Smooth muscle cell (in vitro differentiated cells): ENCODE results near the gene SLC6A4. TPM values are rescaled to one million over a fixed set of nuclear protein-coding genes. Genes with fewer than 3 reads are reported as not detected.

Experiments
- DNase-seq: peaks from one replicate; lab custom pipeline; 2025; ENCODE audit not compliant: unreplicated experiment; lab: John Stamatoyannopoulos, UW
- H2AFZ ChIP-seq: fragments of 200-600 bp; sonication (generic); 2 replicates; pipeline ENCODE4 v1.6.0; 2016; ENCODE audit warnings: antibody characterized with exemption, low read depth, mild to moderate bottlenecking
- H3F3A ChIP-seq: fragments of 200-600 bp; sonication (generic); 2 replicates; pipeline ENCODE4 v1.6.0; 2017; ENCODE audit warnings: antibody characterized with exemption, low read depth
- H3K27ac ChIP-seq: fragments of 200-600 bp; sonication (generic); 2 replicates; pipeline ENCODE4 v1.5.1; 2016; ENCODE audit warnings: low read depth, mild to moderate bottlenecking
- H3K27me3 ChIP-seq: fragments of 200-600 bp; sonication (generic); 2 replicates; pipeline ENCODE4 v1.6.1; 2016; ENCODE audit warnings: low read depth, mild to moderate bottlenecking
- H3K36me3 ChIP-seq: fragments of 200-600 bp; sonication (generic); 2 replicates; pipeline ENCODE4 v1.5.1; 2016; ENCODE audit warnings: low read depth
- H3K4me1 ChIP-seq: fragments of 200-600 bp; sonication (generic); 2 replicates; pipeline ENCODE4 v1.5.1; 2016; ENCODE audit warnings: low read depth
- H3K4me2 ChIP-seq: fragments of 200-600 bp; sonication (generic); 2 replicates; pipeline ENCODE4 v1.6.0; 2016; ENCODE audit warnings: mild to moderate bottlenecking
- H3K4me3 ChIP-seq: fragments of 200-600 bp; sonication (generic); 2 replicates; pipeline ENCODE4 v1.5.1; 2016; ENCODE audit warnings: mild to moderate bottlenecking
- H3K79me2 ChIP-seq: fragments of 200-600 bp; sonication (generic); 2 replicates; pipeline ENCODE4 v1.6.0; 2016; ENCODE audit warnings: low read depth, mild to moderate bottlenecking
- H3K9ac ChIP-seq: fragments of 200-600 bp; sonication (generic); 2 replicates; pipeline ENCODE4 v1.6.0; 2016; ENCODE audit warnings: low read depth
- H3K9me3 ChIP-seq: fragments of 200-600 bp; sonication (generic); replicated peaks from 2 replicates; pipeline ENCODE4 v1.5.1; 2016; ENCODE audit warnings: low read depth
- H4K20me1 ChIP-seq: fragments of 200-600 bp; sonication (generic); 2 replicates; pipeline ENCODE4 v1.6.0; 2016; ENCODE audit warnings: low read depth
- WGBS: methylation state at CpG from one replicate; pipeline ENCODE4 v1.1.7; 2016; ENCODE audit warnings: low lambda C conversion rate; 5-methylcytosine and 5-hydroxymethylcytosine counted together
- polyA plus RNA-seq: library from polyadenylated mRNA; unstranded; fragments of >200 nt; fragmentation: Nextera tagmentation; extraction: Ambion mirVana; gene quantifications from 2 replicates; pipeline ENCODE4 v1.2.1, GENCODE V29; 2016
- total RNA-seq: library from RNA; depleted of rRNA; stranded (reverse); fragments of >200 nt; gene quantifications from 2 replicates; pipeline ENCODE4 v1.2.3, GENCODE V29; 2014
- TF ChIP-seq, protein P1 (sequence below): fragments of 200-600 bp; sonication (generic); IDR thresholded peaks from 2 replicates; pipeline ENCODE4 v1.5.1; 2017; ENCODE audit warnings: borderline replicate concordance, mild to moderate bottlenecking, antibody characterized with exemption; ENCODE audit not compliant: insufficient read depth, poor library complexity, severe bottlenecking

The SLC6A4 gene
- total and polyA plus RNA-seq, 2 experiments from 2014 or later: 0.11 to 0.49 TPM

DNA sequence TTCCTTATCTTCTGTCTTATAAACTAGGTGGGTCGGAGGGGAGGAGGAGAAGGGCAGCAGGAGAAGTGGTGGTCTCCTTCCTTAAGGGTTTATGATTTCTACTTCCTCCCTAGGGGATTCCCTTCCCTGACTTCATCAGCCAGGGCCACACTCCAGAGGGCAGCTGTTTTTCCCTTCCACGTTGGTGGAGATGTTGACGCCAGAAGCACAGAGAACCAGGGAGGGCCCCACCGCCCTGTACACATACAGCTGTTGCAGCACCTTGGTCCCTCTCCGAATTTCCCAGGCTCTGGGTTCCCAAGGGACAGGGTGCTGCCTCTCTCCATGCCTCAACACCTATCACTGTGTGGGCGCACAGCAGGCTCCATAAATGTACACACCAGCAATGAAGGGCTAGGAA, 5.6 kb upstream of the SLC6A4 start:
- Histone ChIP-seq H3K36me3 (no peaks in the 10 kb centered on the region), H3K27me3 (peaks cover 40% of the 10 kb centered on the region), H3K4me1 (no peaks in the 10 kb centered on the region), H3K9ac (no peak overlapping the region), H3F3A (no peaks in the 10 kb centered on the region), H2AFZ (no peak overlapping the region), H3K4me3 (no peak overlapping the region), H3K27ac (no peak overlapping the region), H3K79me2 (no peaks in the 10 kb centered on the region), H3K4me2 (no peak overlapping the region), H3K9me3 (no peaks in the 10 kb centered on the region), H4K20me1 (no peaks in the 10 kb centered on the region)
- DNase-seq: no peak
- TF ChIP-seq, protein P1, sequence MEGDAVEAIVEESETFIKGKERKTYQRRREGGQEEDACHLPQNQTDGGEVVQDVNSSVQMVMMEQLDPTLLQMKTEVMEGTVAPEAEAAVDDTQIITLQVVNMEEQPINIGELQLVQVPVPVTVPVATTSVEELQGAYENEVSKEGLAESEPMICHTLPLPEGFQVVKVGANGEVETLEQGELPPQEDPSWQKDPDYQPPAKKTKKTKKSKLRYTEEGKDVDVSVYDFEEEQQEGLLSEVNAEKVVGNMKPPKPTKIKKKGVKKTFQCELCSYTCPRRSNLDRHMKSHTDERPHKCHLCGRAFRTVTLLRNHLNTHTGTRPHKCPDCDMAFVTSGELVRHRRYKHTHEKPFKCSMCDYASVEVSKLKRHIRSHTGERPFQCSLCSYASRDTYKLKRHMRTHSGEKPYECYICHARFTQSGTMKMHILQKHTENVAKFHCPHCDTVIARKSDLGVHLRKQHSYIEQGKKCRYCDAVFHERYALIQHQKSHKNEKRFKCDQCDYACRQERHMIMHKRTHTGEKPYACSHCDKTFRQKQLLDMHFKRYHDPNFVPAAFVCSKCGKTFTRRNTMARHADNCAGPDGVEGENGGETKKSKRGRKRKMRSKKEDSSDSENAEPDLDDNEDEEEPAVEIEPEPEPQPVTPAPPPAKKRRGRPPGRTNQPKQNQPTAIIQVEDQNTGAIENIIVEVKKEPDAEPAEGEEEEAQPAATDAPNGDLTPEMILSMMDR: no peak
- WGBS: 97% methylated on average over 6 of the region's 6 CpGs

DNA sequence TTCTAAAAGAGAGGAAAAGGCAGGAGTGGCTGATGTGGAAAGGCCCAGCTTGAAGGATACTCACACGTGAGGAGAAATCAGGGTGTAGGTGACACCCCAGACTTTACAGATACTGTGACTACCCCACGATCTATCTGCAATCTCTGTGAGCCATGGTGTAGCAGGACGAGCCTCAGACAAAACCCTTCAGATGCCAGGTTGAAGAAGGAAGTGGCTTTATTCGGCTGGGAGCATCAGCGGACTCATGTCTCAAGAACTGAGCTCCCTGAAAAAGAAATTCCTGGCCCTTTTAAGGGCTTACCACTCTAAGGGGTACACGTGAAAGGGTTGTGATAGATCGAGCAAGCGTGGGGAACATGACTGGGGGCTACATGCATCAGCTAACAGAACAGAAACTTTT, 4.7 kb upstream of the SLC6A4 start:
- Histone ChIP-seq H3F3A (no peaks in the 10 kb centered on the region), H3K27me3 (peaks cover 49% of the 10 kb centered on the region), H3K36me3 (no peaks in the 10 kb centered on the region), H4K20me1 (no peaks in the 10 kb centered on the region), H3K27ac (no peak overlapping the region), H3K4me2 (no peak overlapping the region), H3K9me3 (no peaks in the 10 kb centered on the region), H2AFZ (no peak overlapping the region), H3K4me3 (no peak overlapping the region), H3K4me1 (peaks cover 8% of the 10 kb centered on the region), H3K9ac (no peak overlapping the region), H3K79me2 (no peaks in the 10 kb centered on the region)
- TF ChIP-seq, protein P1: no peak
- WGBS: 89% methylated on average over 8 of the region's 8 CpGs
- DNase-seq: no peak

DNA sequence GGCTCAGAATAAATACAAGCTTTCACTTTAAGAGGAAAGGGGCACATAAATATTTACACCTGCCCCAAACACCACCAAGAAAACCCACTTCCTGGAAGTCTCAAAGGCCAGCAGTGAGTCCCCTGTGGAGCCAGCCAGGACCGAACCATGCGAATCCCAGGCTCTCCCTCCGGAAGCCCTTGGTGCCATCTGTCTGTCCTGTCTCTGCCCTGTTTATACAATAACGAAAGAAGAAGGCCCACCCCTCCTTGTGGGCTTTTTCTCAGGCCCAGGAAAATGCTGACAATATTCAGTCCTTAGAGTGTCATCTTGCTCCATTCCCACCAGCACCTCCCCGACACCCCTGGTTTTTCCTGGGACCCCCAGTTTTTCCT, 3.6 kb upstream of the SLC6A4 start:
- no peaks in the 10 kb centered on the region for H3K79me2 ChIP-seq
- H3K27me3 ChIP-seq: peaks cover 60% of the 10 kb centered on the region
- H3F3A ChIP-seq: no peaks in the 10 kb centered on the region
- 69% methylated on average over 5 of the region's 5 CpGs for WGBS
- no peak overlapping the region for H2AFZ ChIP-seq
- H4K20me1 ChIP-seq: no peaks in the 10 kb centered on the region
- H3K4me2 ChIP-seq: no peak overlapping the region
- no peak overlapping the region for H3K4me3 ChIP-seq
- DNase-seq: no peak
- no peaks in the 10 kb centered on the region for H3K9me3 ChIP-seq
- TF ChIP-seq, protein P1: no peak
- H3K36me3 ChIP-seq: no peaks in the 10 kb centered on the region
- H3K9ac ChIP-seq: no peak overlapping the region
- H3K4me1 ChIP-seq: peaks cover 9% of the 10 kb centered on the region
- H3K27ac ChIP-seq: no peak overlapping the region

DNA sequence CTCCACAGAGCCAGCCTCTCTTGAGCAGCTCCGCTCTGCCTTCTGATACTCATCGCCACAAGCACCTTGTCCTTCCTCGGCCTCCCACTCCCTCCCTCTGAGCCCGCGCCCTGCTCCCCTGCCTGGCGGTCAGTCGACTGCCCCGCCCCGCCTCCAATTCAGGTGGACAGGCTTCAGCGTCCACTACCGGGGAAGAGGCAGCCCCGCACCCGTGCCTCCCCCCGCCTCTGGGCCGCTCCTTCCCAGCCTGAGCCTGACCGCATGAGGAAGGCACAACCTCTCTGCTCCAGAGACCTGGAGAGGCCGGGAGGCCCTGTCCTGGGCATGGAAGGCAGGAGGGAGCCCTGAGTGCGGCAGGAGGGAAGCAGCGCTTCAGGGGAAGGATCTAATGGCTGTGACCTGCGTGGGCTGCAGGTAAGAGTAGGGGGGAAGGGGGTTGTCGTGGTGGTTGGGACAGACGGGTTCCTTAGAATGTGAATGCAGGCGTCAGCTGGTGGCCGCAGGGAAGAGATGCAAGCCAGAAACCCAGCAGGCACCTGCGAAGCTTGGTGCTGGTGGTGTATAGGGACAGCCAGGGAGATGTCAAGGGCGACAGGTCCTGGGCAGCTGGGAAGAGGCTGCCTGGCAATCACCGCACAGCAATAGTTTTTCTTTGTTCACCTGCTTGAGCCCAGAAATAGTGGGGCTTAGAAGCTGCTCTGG, 3.0 kb upstream of the SLC6A4 start:
- no peak for DNase-seq
- H3K4me3 ChIP-seq: no peak overlapping the region
- H3K9ac ChIP-seq: no peak overlapping the region
- H3K27me3 ChIP-seq: peaks cover 65% of the 10 kb centered on the region
- H3K4me1 ChIP-seq: peaks cover 9% of the 10 kb centered on the region
- H3K4me2 ChIP-seq: peak overlapping the region; percentile 9
- WGBS: 28% methylated on average over 26 of the region's 27 CpGs
- no peak overlapping the region for H3K27ac ChIP-seq
- H4K20me1 ChIP-seq: no peaks in the 10 kb centered on the region
- H3K79me2 ChIP-seq: no peaks in the 10 kb centered on the region
- no peaks in the 10 kb centered on the region for H3F3A ChIP-seq
- no peaks in the 10 kb centered on the region for H3K9me3 ChIP-seq
- TF ChIP-seq, protein P1: no peak
- no peaks in the 10 kb centered on the region for H3K36me3 ChIP-seq
- H2AFZ ChIP-seq: no peak overlapping the region
